Esophagus muscularis mucosa (tissue), 4 donors: ENCODE results near the gene ZNF189.

ENCODE experiments used
- CTCF ChIP-seq, 3 experiments: fragments of 200-600 bp in 2 of 3; fragments of 450-650 bp in 1 of 3; sonication (generic) in 2 of 3; IDR thresholded peaks; one replicate each; pipeline ENCODE4 v1.5.1; 2017 to 2019; ENCODE audit warnings: antibody characterized with exemption in 3 of 3, mild to moderate bottlenecking in 2 of 3, moderate library complexity in 1 of 3
- EP300 ChIP-seq: sonication (generic); formaldehyde crosslinking; IDR thresholded peaks from one replicate; pipeline ENCODE4 v1.6.1; 2017; ENCODE audit warnings: antibody characterized with exemption
- POLR2AphosphoS5 ChIP-seq, 2 donors: sonication (generic); formaldehyde crosslinking; IDR thresholded peaks; one replicate each; pipeline ENCODE4 v1.6.1; 2017; ENCODE audit warnings: antibody characterized with exemption in 2 of 2

- TF ChIP-seq POLR2AphosphoS5 (IDR thresholded peaks at IDR 0.05) (no peak), CTCF (IDR thresholded peaks at IDR 0.05) (no peak), EP300 (no peak)
Measured at GRCh38 chr9:101367323-101367722, 31.3 kb upstream of the ZNF189 start.
